Measurements from ENCODE around the gene GTF2IRD1.

Gene GTF2IRD1

DNA sequence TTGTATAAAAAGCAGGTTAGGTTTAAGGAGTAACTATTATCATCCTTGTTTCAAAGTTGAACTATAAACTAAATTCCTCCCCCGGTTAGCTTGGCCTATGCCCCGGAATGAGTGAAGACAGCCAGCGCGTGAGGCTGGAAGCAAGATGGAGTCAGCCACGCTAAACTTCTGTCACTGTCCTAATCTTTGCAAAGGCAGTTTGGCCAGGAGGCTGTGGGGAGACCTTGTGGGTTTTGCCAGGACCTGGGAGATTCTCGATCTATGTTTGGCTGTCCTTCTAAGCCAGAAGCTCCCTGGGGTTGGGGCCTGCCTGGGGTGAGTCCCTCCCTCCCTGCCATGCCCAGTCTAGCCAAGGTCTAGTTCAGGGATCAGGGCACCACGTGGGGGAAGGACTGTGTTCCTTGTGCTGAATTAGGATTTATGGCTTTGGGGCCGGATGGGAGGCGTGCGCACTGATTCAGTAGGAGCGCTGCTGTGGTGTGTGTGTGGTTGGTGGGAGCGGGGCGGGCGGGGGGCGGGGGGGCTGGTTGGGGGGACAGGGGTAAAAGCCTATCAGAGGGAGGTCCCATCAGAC is 871 bp upstream of the GTF2IRD1 start:
- DNase-seq (ENCODE audit: extremely low read depth, low read depth) = no peak
- H3K4me3 ChIP-seq (replicated peaks; ENCODE audit: low read depth, low read length) = peak overlapping the region; percentile 64
- TF ChIP-seq, protein P1, sequence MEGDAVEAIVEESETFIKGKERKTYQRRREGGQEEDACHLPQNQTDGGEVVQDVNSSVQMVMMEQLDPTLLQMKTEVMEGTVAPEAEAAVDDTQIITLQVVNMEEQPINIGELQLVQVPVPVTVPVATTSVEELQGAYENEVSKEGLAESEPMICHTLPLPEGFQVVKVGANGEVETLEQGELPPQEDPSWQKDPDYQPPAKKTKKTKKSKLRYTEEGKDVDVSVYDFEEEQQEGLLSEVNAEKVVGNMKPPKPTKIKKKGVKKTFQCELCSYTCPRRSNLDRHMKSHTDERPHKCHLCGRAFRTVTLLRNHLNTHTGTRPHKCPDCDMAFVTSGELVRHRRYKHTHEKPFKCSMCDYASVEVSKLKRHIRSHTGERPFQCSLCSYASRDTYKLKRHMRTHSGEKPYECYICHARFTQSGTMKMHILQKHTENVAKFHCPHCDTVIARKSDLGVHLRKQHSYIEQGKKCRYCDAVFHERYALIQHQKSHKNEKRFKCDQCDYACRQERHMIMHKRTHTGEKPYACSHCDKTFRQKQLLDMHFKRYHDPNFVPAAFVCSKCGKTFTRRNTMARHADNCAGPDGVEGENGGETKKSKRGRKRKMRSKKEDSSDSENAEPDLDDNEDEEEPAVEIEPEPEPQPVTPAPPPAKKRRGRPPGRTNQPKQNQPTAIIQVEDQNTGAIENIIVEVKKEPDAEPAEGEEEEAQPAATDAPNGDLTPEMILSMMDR (IDR thresholded peaks at IDR 0.05; ENCODE audit: low read depth, low read length, missing control alignments) = no peak

DNA sequence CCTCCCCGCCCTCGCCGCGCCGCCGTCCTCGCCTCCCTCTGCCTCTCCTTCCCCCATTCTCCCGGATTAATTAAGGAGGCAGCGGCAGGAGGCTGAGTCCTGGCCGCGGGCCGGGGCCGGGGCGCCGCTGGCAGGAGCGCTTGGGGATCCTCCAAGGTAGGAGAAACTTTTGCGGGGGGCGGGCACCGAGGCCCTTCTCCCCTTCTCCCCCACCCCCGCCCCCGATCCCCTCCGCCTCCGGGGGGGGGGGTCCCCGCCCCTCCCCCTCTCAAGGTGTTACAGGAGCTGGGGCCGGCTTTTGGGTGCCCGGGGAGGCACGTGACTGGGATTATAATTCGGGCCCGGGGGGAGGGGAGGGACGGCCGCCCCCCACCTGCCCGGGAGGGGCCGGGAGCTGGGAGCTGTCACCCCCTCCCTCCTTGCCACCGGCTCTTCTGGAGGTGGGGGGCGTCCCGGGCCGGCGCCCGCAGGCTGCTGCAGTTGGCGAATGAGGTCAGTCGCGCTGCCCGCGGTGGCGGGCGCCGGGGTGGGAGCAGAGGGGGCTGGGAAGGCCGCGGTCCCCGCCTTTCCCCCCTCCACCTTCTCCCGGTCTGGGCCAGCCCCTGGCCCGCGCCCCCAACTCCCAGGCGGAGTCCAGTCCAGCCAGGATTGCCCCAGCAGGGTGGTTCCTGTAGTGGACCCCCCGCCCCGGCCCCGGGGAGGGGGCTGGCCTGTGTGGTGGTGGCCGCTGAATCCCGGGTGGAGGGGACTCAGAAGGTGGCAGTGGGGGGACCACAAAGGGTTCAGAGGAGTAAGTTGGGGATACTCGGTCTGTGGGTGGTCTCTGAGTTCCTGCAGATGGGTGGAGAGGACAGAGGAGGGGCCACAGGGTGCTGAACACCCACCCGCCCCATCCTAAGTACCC is 567 bp downstream of the GTF2IRD1 start:
- DNase-seq (ENCODE audit: extremely low read depth, low read depth) = no peak
- H3K4me3 ChIP-seq (replicated peaks; ENCODE audit: low read depth, low read length) = peak overlapping the region; percentile 64
- TF ChIP-seq, protein P1 (IDR thresholded peaks at IDR 0.05; ENCODE audit: low read depth, low read length, missing control alignments) = no peak

DNA sequence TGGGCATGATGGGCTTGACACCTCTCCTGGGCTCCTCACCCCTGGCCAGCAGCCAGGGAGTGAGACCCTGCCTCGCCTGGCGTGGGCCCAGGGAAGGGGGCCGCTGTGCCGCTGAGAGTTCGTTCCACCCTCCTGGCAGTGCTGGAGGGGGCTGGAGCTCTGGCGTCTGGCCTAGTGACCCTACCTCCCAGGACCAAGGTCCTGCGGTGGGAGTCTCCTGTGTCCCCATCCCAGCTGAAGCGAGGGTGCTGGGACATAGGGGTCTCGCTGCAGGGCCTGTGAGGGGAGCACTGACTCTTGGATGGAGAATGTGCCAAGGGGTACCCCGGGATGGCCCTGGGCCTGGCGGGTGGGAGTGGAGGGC is 1.2 kb downstream of the GTF2IRD1 start:
- peak overlapping the region; percentile 64 for H3K4me3 ChIP-seq (replicated peaks; ENCODE audit: low read depth, low read length)
- TF ChIP-seq, protein P1 (IDR thresholded peaks at IDR 0.05; ENCODE audit: low read depth, low read length, missing control alignments) = no peak
- no peak for DNase-seq (ENCODE audit: extremely low read depth, low read depth)

DNA sequence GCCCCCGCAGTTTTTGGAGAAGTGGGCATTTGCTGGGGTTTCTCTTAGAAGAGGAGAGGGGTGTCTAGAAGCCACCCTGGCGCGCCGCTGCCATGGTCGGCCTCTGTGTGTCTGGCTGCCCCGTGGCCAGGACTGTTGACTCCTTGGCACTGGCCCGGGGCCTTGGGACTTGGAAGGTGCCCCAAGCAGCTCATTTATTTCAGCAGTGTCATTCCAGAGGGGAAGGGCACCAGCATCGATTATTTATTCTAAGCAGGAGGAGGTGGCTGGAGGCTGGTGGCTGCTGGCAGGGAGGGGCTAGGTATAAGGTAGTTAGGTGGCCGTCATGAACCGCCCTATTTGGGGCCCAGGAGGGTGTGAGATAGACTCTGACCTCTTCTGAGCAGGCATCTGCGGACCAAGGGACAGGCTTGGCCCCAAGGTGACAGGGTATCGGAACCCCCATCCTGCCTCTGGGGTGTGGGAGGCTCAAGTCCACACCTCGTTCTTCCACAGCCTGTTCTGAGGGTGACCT is 1.6 kb downstream of the GTF2IRD1 start:
- TF ChIP-seq, protein P1 (IDR thresholded peaks at IDR 0.05; ENCODE audit: low read depth, low read length, missing control alignments) = no peak
- no peak for DNase-seq (ENCODE audit: extremely low read depth, low read depth)
- H3K4me3 ChIP-seq (replicated peaks; ENCODE audit: low read depth, low read length) = peak overlapping the region; percentile 64

DNA sequence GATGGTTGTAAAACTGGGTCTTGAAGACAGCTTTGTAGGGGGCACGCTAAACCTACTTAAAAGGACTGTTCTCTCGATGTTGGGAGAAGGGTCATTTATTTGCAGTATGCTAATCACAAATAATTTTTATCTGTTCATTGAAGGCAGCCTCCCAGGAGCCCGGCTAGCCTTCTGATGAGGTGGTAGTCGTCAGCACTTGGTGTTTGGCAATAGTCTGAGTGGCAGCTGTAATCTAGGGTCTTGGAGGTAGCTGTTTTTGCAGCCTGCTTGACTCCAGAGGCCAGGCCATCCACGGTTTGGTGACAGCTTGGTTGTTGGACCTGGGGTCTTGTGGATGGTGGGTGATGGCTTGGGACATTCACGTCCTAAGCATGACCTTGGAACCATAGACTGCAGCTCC is 2.2 kb downstream of the GTF2IRD1 start:
- TF ChIP-seq, protein P1 (IDR thresholded peaks at IDR 0.05; ENCODE audit: low read depth, low read length, missing control alignments) = no peak

DNA sequence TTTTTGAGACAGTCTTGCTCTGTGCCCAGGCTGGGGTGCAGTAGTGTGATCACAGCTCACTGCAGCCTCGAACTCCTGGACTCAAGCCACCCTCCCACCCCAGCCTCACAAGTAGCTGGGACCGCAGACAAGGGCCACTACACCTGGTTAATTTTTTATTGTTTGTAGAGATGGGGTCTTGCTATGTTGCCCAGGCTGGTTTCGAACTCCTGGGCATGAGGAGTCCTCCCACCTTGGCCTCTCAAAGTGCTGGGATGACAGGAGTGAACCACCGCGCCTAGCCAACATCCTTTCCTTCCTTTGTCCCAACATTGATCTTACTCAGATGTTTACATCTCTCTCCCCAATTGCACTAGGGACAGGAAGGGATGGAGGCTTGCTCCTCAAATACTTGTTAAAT is 3.3 kb downstream of the GTF2IRD1 start:
- DNase-seq (ENCODE audit: extremely low read depth, low read depth) = no peak
- no peak overlapping the region for H3K4me3 ChIP-seq (replicated peaks; ENCODE audit: low read depth, low read length)
- TF ChIP-seq, protein P1 (IDR thresholded peaks at IDR 0.05; ENCODE audit: low read depth, low read length, missing control alignments) = no peak

More for the DNA sequence above, 2.2 kb downstream of the GTF2IRD1 start:
- no peak for DNase-seq (ENCODE audit: extremely low read depth, low read depth)
- no peak overlapping the region for H3K4me3 ChIP-seq (replicated peaks; ENCODE audit: low read depth, low read length)
